Measurements from ENCODE around the gene UCK2. TPM values are rescaled to one million over a fixed set of nuclear protein-coding genes. Genes with fewer than 3 reads are reported as not detected.

Gene UCK2
- total and polyA plus RNA-seq, 4 donors: 9.6 to 22.0 (median 14.1) TPM

- DNase-seq: no peak
- no peaks in the 10 kb centered on the region for H3K36me3 ChIP-seq (ENCODE audit: control insufficient read depth in 4 of 4, insufficient read depth in 4 of 4, low read length in 4 of 4)
- no peak overlapping the region for H3K9ac ChIP-seq (ENCODE audit: insufficient read depth in 1 of 2, low read length in 2 of 2)
- no peaks in the 10 kb centered on the region for H3K9me3 ChIP-seq (ENCODE audit: control insufficient read depth in 4 of 4, insufficient read depth in 3 of 4, low read length in 3 of 4)
- no peak overlapping the region for H3K4me3 ChIP-seq
- ATAC-seq (ENCODE audit: insufficient read depth, low FRiP score): no peak
- TF ChIP-seq CTCF (IDR thresholded peaks at IDR 0.05; ENCODE audit: control extremely low read depth, extremely low read depth): no peak
- H3K27me3 ChIP-seq (ENCODE audit: control insufficient read depth in 3 of 3, insufficient read depth in 3 of 3, low read length in 2 of 3): no peaks in the 10 kb centered on the region
- no peaks in the 10 kb centered on the region for H3K4me1 ChIP-seq (ENCODE audit: control insufficient read depth in 5 of 5, insufficient read depth in 5 of 5, low read length in 5 of 5)
- H3K27ac ChIP-seq (ENCODE audit: low read depth in 1 of 2, low read length in 1 of 2): no peak overlapping the region
These were observed 130.9 kb downstream of the UCK2 start for GRCh38 chr1:165958306-165958705.

DNA sequence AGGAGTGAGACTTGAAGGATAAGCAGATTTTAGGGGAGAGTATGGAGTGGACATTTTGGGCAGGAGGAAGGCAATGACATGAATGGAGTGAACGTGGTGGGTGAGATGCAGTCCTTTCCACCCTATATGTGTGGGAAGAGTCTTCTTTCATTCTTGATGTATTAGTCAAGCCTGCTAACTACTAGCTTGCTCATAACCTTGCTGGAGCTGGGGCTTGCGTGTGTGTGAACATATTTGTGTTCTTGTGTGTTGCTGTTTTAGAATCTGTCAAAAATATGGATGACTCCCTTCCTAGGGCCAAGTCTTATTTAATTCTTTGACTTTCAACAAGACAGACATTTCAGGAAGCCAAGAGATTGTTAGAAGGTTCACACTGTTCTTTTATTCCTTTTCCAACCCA is 132.7 kb downstream of the UCK2 start:
- Histone ChIP-seq H3K27ac (ENCODE audit: low read depth in 1 of 2, low read length in 1 of 2) (no peak overlapping the region), H3K36me3 (ENCODE audit: control insufficient read depth in 4 of 4, insufficient read depth in 4 of 4, low read length in 4 of 4) (no peaks in the 10 kb centered on the region), H3K4me1 (ENCODE audit: control insufficient read depth in 5 of 5, insufficient read depth in 5 of 5, low read length in 5 of 5) (no peaks in the 10 kb centered on the region), H3K4me3 (no peak overlapping the region), H3K9ac (ENCODE audit: insufficient read depth in 1 of 2, low read length in 2 of 2) (no peak overlapping the region), H3K9me3 (ENCODE audit: control insufficient read depth in 4 of 4, insufficient read depth in 3 of 4, low read length in 3 of 4) (no peaks in the 10 kb centered on the region), H3K27me3 (ENCODE audit: control insufficient read depth in 3 of 3, insufficient read depth in 3 of 3, low read length in 2 of 3) (no peaks in the 10 kb centered on the region)
- WGBS, 2 donors: 80 to 86% methylated on average over 2 of the region's 2 CpGs
- no peak for ATAC-seq (ENCODE audit: insufficient read depth, low FRiP score)
- no peak for DNase-seq
- no peak for TF ChIP-seq CTCF (IDR thresholded peaks at IDR 0.05; ENCODE audit: control extremely low read depth, extremely low read depth)

DNA sequence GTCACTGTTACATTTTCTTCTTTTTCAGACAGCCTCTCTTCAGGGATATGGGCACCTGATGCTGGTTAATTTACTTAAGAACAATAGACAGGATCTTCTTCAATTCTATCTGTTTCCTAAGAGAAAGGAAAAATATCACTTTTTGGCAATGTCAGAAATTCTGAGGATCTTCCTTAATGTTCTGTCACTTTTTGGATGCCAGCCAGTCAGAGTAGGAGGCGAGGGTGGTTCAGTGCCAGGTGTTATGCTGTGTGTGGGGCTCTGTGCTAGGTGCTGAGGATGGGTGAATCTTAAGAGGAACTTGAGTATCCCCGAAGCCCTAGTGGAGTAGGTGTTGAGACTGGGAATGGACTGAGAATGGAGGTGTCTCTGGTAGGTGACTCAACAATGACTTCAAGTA is 133.5 kb downstream of the UCK2 start:
- no peak for TF ChIP-seq CTCF (IDR thresholded peaks at IDR 0.05; ENCODE audit: control extremely low read depth, extremely low read depth)
- ATAC-seq (ENCODE audit: insufficient read depth, low FRiP score) (no peak), DNase-seq (no peak)
- H3K27ac ChIP-seq (ENCODE audit: low read depth in 1 of 2, low read length in 1 of 2): no peak overlapping the region
- no peak overlapping the region for H3K4me3 ChIP-seq
- no peaks in the 10 kb centered on the region for H3K9me3 ChIP-seq (ENCODE audit: control insufficient read depth in 4 of 4, insufficient read depth in 3 of 4, low read length in 3 of 4)
- WGBS, 2 donors: 67 to 70% methylated on average over 2 of the region's 2 CpGs
- no peaks in the 10 kb centered on the region for H3K27me3 ChIP-seq (ENCODE audit: control insufficient read depth in 3 of 3, insufficient read depth in 3 of 3, low read length in 2 of 3)
- H3K9ac ChIP-seq (ENCODE audit: insufficient read depth in 1 of 2, low read length in 2 of 2): no peak overlapping the region
- H3K4me1 ChIP-seq (ENCODE audit: control insufficient read depth in 5 of 5, insufficient read depth in 5 of 5, low read length in 5 of 5): no peaks in the 10 kb centered on the region
- H3K36me3 ChIP-seq (ENCODE audit: control insufficient read depth in 4 of 4, insufficient read depth in 4 of 4, low read length in 4 of 4): no peaks in the 10 kb centered on the region

Other genes with a start within 250 kb of the UCK2 start
- 100 to 1,000 TPM; 141 to 172 TPM for gene MGST3, start 196.4 kb upstream of the UCK2 start, total RNA-seq
- gene MGST3, start 196.4 kb upstream of the UCK2 start, polyA plus RNA-seq: 100 to 1,000 TPM; 180 to 351 TPM
- 10 to 100 TPM; 59.2 to 76.3 TPM for gene ALDH9A1, start 129.1 kb upstream of the UCK2 start, total RNA-seq
- gene ALDH9A1, start 129.1 kb upstream of the UCK2 start, polyA plus RNA-seq: 10 to 100 TPM; 32.8 to 43.0 TPM
- 10 to 100 TPM; 47.6 to 79.6 TPM for gene TMCO1, start 58.7 kb upstream of the UCK2 start, total RNA-seq
- 10 to 100 TPM; 49.3 to 84.5 TPM for gene TMCO1, start 58.7 kb upstream of the UCK2 start, polyA plus RNA-seq

Measured in lung (tissue), 12 donors.